GM21825 (cell line): ENCODE results near the gene ASPG.

ENCODE experiments used
- ATAC-seq: cut with Tn5 transposase; IDR thresholded peaks from one replicate; pipeline ENCODE4 v1.9.1; 2021; ENCODE audit warnings: mild to moderate bottlenecking, moderate library complexity; ENCODE audit not compliant: unreplicated experiment

ASPG gene

DNA sequence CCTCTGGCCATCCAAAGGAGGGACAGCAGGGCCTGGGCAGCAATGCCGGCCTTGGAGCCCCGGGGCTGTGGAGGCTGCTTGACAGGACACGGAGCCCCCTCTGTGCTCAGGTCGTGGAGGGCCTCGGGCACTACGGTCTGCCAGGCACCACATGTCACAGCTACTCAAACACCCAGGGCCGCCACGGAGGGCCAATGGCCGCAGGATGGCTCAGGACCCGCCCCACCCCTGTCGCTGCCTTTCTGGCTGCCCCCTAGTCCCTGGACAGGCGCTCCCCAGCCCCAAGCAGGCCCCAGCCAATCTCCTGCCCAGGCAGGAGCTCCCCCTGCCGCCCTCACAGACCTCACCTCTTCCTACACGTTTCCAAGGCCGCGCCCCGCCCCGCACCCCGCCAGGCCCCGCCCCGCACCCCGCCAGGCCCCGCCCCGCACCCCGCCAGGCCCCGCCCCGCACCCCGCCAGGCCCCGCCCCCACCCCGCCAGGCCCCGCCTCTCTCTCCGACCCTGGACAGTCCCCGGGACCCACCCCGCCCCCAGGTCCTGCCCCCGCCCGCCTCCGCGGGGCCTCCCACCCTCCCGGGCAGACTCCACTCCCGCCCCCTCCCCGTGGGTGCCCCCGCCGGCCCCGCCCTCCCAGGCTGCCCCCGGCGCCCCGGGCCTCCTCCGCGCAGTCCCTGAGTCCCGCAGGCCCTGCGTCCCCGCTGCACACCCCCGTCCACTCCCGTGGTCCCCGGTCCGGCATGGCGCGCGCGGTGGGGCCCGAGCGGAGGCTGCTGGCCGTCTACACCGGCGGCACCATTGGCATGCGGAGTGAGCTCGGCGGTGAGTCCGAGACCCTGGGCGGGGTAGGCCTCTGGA, at the start of gene ASPG:
ASPG (plus strand) TSS at position 669 of the 857 bp plus-strand sequence; CDS start at position 740, 71 bp downstream.
- no peak for ATAC-seq

GRCh38 chr14:104036212-104036611, 49.3 kb upstream of the ASPG start:
- ATAC-seq = no peak

DNA sequence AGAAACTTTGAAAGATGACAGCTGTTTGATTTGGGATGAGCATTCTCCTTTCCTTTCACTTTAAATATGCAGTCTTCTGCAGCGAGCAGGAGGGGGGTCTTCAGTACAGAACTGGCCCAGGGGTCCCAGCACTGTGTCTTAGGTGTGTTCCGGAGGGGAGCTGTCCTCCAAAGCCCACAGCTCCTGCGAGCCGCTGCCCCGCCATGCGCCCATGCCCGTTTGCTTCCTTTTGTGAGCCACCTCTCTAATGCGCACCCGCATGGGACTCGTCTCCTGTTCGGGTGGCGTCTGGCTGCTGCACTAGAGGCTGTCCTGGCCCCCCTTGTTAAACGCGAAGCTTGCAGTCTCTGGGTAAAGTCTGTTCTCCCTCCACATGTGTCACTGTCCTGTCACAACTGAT, 48.4 kb upstream of the ASPG start:
- no peak for ATAC-seq

- ATAC-seq = no peak
Observed at GRCh38 chr14:104037903-104038302, 47.6 kb upstream of the ASPG start.

- no peak for ATAC-seq
Observed at GRCh38 chr14:104039214-104039613, 46.3 kb upstream of the ASPG start.

- ATAC-seq = no peak
Observed at GRCh38 chr14:104040539-104040938, 45.0 kb upstream of the ASPG start.

DNA sequence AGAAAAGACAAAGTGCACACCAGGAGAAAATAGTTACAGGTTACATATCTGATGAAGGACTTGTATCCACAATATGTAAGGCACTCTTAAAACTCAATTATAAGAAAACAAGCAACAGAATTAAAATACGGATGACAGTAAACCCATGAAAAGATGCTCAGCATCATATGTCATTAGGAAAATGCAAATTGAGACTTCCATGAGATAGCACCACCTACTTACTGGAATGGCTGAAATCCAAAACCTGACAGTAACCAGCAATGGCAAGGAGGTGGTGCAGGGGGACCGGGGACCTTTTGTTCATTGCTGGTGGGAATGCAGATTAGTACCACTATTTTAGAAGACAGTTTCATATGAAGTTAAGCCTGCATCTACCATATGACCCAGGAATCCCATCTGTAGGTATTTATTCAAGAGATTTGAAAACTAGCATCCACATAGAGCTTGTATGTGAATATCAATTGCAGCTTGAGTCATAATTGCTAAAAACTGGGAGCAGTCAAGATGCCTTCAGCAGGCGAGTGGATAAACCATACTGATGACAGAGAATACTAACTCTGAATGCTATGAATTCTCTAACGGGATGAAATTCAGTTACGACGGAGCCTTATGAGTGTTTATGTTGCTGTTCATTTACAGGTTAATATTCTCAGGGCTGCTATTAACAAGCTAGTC, 43.9 kb upstream of the ASPG start:
- no peak for ATAC-seq

DNA sequence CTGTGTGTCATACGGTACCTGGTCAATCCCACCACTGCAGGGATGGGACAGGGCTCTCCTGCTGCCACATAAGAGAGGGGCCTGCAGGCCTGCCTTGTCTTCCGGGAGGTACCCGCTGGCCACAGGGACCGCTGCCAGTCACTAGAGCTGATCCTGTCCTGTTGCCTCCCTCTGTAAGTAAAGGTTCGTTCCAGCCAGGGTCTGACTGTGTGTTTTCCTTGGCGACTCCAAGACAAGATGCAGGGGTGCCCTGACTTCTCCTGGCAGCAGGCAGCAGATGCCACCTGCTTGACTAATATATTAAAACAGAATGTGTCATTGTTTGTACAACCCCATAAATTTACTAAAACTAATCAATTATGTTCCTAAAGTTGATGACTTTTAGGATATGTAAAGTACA, 41.5 kb upstream of the ASPG start:
- ATAC-seq = no peak

- no peak for ATAC-seq
Observed at GRCh38 chr14:104047761-104048160, 37.7 kb upstream of the ASPG start.

DNA sequence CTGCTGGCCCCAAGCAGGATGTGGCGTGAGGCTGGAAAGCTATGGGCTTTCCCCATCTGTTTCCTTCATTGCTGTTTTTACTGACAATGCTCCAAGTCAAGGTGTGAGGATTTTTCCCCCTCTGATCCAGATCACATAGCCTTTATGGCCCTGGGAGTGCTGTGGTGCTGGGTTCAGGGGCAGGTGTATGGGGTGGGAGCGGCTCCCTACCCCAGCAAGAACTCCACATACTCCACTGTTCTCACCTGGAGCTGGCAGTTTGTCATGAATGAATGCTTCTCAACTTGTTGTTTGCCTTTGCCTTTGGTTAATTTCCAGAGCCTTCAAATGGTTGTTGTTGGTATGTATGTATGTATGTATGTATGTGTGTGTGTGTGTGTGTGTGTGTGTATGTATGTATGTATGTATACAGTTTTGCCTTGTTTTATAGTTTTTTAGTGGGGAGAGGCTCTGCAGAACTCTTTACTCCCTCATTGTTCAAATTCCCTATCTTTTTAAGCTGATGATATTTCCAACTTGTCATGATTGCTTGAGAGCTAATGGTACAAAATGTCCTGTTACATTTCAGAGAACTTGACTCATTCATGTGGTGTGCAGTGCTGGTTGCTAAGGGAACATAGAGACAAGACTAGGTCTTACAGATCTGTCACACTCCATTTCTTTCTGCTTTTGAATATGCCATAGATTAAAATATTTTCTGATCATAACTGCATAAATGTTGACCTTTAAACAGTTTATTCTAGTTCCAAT, 36.6 kb upstream of the ASPG start:
- ATAC-seq = no peak

DNA sequence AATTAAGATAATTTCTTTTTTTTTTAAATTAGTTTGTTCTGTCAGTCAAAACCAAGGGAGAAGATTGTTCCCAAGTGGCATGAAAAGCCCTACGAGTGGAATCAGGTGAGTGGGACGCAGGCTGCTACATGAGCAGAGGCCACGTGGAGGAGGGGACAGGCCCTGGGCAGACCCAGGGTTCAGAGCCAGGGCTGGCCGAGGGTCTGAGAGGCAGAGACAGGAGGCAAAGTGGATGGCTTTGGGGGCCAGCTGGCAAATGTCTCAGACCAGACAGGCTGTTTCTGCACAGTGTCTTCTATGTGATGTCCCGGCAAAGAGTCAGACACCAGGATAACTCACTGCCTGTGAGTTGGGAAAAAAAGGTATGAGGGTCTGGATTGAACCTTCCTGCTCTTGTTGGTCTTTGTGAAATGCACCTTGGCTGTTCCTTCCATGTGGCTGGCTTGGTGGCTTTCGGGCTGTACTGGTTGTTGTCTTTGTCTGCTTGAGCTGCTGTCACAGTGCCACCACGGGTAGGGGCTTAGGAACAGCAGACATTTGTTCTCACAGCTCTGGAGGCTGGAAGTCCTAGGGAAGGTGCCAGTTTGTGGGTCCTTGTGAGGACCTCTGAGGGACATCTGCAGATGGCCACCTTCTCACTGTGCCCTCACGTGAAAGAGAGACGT, 35.8 kb upstream of the ASPG start:
- ATAC-seq = no peak

GRCh38 chr14:104051092-104051813, 34.2 kb upstream of the ASPG start:
- ATAC-seq = no peak

DNA sequence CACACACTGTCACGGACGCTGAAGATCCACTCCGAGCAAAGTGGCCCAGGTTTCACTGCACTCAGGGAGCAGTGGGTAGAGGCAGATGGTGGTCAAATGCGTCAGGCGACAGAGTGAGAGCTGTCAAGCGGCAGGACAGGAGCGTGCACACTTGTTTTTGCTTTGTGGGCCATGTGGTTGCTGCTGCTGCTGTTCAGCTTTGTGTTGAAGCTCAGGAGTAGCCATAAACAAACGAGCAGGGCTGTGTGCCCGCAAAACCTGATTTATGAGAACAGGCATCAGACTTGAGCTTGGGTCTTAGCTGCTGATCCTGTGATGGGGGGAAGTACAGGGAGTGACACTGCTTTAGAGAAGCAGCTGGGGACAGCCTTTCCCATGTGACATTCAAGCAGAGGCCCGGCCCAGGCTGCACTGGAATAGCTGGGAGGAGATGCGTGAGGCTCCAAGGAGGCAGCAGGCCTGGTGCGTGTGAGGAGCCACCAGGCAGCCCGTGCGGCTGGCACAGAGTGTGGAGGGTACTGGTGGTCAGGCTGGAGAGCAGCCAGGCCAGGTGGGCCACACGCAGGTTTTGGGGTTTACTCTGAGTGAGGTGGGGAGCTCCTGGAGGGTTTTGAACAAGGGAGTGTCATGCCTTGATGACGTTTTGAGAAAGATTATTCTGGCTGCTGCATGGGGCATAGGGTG, 31.1 kb upstream of the ASPG start:
- ATAC-seq = no peak

GRCh38 chr14:104062281-104062680, 23.2 kb upstream of the ASPG start:
- no peak for ATAC-seq

DNA sequence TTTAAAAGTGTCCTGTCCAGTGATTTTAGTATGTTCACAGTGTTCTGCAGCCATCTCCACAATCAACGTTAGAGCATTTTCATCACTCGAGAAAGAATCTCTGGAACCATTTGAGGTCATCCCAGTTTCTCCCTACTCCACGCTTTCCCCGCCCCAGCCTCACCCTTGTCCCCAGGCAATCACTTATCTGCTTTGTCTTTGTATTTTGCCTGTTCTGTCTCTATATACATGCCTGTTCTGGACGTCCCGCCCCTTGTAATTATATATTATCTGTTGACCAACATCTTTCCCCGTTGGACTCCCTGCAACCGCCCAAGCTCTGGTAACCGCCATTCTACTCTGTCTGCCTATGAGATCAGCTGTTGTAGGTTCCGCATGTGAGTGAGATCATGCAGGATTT, 21.5 kb upstream of the ASPG start:
- no peak for ATAC-seq

DNA sequence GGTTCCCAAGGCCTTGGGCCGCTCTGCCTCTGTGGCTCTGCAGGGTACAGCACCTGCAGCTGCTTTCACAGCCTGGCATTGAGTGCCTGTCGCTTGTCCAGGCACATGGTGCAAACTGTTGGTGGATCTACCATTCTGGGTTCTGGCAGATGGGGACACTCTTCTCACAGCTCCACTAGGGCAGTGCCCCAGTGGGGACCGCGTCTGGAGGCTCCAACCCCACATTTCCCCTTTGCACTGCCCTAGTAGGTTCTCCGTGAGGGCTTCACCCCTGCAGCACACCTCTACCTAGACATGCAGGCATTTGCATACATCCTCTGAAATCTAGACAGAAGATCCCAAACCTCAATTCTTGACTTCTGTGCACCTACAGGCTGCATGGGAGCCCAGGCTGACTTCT, 19.2 kb upstream of the ASPG start:
- ATAC-seq = no peak

- no peak for ATAC-seq
Observed at GRCh38 chr14:104066719-104067295, 18.7 kb upstream of the ASPG start.

DNA sequence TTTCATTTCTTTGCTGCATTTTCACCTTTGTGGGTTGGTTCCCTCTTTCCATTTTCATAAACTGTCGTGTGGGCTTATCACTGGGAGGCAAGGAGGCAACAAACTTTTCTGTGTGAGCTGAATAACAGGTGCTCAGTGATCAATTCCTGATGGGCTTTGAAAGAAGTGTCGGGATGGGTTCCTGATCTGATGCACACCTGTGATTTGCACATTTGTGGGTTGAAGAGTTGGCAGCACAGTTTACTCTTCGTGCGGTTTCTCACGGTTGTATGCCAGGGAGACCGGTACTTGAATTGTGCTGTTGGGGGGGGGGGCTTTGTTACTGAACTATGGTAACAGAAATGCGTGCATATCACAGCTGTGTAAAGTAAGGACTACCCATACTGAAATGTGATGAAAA, 16.0 kb upstream of the ASPG start:
- ATAC-seq = no peak

DNA sequence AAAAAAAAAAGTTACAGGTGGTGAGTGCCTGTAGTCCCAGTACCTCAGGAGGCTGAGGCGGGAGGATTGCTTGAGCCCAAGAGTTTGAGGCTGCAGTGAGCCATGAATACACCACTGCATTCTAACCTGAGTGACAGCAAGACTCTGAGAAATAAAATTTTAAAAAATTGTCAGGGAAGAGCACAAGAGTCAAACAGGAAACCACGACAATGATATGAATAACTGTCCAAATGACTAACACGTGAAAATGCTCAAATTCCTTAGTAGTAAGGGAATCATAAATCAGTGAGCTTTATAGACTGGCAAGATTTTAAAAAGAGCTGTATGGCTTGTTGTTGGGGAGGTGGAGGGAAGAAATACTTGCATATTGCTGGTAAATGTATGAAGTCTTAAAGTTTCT, 12.9 kb upstream of the ASPG start:
- ATAC-seq = no peak

DNA sequence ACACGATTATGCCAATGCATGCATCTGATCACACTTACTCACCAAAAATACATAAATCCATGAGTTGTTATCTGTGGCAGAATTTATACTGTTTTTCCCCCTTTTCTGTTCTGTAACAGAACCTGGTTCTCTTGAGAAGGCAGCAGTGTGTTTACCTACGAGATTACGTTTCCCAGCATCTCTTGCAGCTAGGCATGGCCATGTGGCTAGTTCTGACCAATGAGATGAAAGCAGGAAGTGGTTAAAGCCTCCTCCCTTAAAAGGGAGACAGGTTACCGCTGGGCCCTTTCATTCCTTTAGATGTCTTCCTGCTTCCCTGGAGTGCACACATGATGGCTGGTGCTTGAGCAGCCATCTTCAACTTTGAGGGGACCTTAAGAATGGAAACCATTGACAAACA, 11.7 kb upstream of the ASPG start:
- ATAC-seq = no peak
